ENCODE measurements around the gene LRRC40.

LRRC40 gene

DNA sequence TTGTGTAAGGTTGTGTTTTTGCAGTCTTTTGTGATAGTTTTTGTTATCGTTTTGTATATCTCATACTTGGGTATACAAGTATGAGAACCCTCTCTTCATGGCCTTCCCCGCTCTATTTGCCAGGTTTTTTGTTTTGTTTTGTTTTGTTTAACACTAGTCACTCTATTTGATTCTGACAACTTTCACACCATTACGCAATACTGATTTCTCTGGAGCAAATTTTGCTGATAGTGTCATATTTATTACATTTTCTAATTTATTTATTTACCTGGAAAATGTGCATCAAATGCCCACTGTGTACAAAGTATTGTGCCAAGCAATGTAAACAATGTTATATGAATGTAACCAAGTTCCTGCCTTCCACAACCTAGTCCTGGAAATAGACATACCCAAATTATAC is 90.1 kb downstream of the LRRC40 start:
- no peak for DNase-seq (ENCODE audit: low read depth)

DNA sequence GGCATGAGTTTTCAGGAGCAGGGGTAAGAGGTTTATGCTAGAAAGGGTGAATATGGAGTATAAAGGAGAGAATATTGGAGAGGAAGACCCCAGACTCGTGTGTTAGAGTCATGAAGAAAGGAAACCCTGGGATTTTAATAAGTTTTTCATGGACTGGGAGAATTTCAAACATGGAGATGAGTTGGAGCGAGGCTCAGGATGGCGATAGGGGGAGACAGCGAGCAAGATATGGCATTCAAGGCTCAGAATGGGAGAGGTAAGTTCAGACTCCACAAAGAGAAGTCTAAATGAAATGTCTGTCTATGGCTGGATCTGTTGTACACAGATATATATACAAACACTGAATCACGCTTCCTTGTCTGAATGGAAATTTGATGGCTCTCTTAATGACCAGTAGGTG is 92.5 kb downstream of the LRRC40 start:
- no peak for DNase-seq (ENCODE audit: low read depth)

GRCh38 chr1:70109241-70109640 is 96.1 kb downstream of the LRRC40 start:
- DNase-seq (ENCODE audit: low read depth), result no peak

DNA sequence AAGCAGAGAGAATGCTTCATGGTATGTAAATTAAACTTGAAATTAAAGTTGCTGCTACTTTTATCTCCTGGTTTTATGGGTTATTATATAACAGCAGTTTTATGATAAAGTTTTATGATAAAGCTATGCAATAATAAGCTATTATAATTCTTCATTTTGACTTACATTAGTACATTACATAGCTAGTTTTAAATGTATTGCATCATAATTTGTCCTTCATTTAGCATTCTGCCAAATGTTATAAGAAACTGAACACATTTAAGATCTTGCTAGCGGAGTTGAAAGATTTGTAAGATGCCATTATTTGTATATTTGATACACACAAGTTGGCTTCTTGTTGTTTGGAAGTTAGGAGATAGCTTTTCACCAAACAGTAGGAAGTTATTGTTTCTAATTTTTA is 101.6 kb downstream of the LRRC40 start:
- no peak for DNase-seq (ENCODE audit: low read depth)

GRCh38 chr1:70101774-70102173 is 103.6 kb downstream of the LRRC40 start:
- DNase-seq (ENCODE audit: low read depth), result no peak

DNA sequence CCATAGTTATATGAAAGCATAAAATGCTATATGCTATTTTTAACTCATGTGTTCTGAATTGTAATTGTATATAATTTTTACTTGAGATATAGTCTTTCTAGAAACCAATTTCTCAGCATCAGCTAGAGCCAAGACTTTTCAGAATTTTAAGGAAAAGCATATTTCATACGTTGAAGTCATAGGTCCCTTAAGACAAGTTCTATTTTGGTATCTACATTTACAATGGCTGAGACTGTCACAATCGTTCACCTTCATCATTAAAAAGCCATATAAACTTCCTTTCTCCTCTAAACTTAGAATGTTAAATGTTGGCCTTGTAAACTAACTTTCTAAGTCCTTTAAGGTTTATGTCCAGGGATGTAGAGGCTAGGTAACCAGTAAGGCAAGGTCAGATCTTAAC is 104.1 kb downstream of the LRRC40 start:
- no peak for DNase-seq (ENCODE audit: low read depth)

All from stimulated activated CD8-positive, alpha-beta memory T cell treated with anti-CD3 and anti-CD28 coated beads, Interleukin-7, amount 100 ng/mL, for 24 hours (primary cell).